ENCODE data around the gene DHX36.
A peak's percentile ranks its signal among the peaks of the same experiment; 100 is the strongest.

Gene DHX36

DNA sequence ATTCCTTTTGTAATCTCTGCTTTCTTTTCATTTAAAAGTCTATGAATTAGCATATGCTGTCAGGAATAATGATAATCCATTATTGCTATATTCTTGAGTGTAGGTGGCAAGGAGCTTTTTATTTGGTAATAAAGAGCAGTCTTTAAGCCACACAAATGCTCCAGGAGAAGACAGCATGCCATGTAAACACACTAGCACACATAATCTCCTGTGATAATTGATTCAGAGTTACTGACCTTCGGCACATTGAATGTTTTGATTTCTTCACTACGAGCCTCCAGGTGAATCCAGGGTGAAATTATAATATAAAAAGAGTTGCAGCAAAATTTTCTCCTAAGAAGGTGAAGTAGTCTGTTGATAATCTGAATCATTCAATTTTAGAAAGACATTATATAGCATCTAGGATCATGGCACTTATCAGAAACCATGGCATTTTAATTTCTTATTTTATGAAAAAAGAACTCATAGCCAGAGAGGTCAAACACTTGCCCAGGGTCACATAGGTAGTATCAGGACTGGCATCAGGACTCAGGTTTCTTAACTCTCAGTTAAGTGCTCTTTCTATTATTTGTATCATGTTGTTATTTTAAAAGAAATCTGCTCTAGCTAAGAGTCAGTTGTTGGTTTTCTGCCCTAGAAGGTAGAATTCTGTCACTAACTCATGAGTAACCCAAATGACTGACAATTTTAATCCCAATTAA is 21.3 kb upstream of the DHX36 start:
- Histone ChIP-seq H4K8ac (ENCODE audit: low read depth, low read length) (no peak overlapping the region), H3K9ac (ENCODE audit: low read length) (no peak overlapping the region), H3K4me3 (ENCODE audit: low read length) (no peak overlapping the region), H3K4me2 (ENCODE audit: low read length) (no peak overlapping the region), H3K79me1 (ENCODE audit: low read length) (no peaks in the 10 kb centered on the region), H3K79me2 (ENCODE audit: control insufficient read depth, insufficient read depth, low read length) (no peaks in the 10 kb centered on the region), H2BK15ac (replicated peaks; ENCODE audit: low read depth) (no peak overlapping the region), H2BK120ac (ENCODE audit: low read depth, low read length) (no peak overlapping the region), H3K4ac (ENCODE audit: low read depth, low read length) (no peak overlapping the region), H3K36me3 (ENCODE audit: control insufficient read depth, insufficient read depth, low read length) (no peaks in the 10 kb centered on the region), H3K27ac (ENCODE audit: low read depth, low read length) (no peak overlapping the region), H3K4me1 (ENCODE audit: control insufficient read depth, low read depth, low read length) (no peaks in the 10 kb centered on the region), H2AK5ac (ENCODE audit: low read length) (no peak overlapping the region), H3K23ac (ENCODE audit: low read length) (no peak overlapping the region), H3K18ac (ENCODE audit: low read length) (no peak overlapping the region), H3K27me3 (ENCODE audit: insufficient read depth, low read length, poor library complexity) (no peaks in the 10 kb centered on the region), H2BK5ac (ENCODE audit: low read length) (no peak overlapping the region), H4K5ac (ENCODE audit: low read length) (no peak overlapping the region), H3K56ac (ENCODE audit: low read length) (no peak overlapping the region)
- no CpG with 5 or more reads among the region's 2 CpGs for WGBS (ENCODE audit: extremely low coverage, insufficient coverage, low lambda C conversion rate)
- no peak for DNase-seq

GRCh38 chr3:154338570-154338969 is 14.3 kb upstream of the DHX36 start:
- Histone ChIP-seq H4K8ac (ENCODE audit: low read depth, low read length) (no peak overlapping the region), H3K4me3 (ENCODE audit: low read length) (no peak overlapping the region), H2BK120ac (ENCODE audit: low read depth, low read length) (no peak overlapping the region), H3K79me1 (ENCODE audit: low read length) (no peaks in the 10 kb centered on the region), H4K5ac (ENCODE audit: low read length) (no peak overlapping the region), H3K4me2 (ENCODE audit: low read length) (no peak overlapping the region), H3K9ac (ENCODE audit: low read length) (no peak overlapping the region), H3K4me1 (ENCODE audit: control insufficient read depth, low read depth, low read length) (no peaks in the 10 kb centered on the region), H3K79me2 (ENCODE audit: control insufficient read depth, insufficient read depth, low read length) (no peaks in the 10 kb centered on the region), H3K36me3 (ENCODE audit: control insufficient read depth, insufficient read depth, low read length) (no peaks in the 10 kb centered on the region), H3K27ac (ENCODE audit: low read depth, low read length) (no peak overlapping the region), H3K4ac (ENCODE audit: low read depth, low read length) (no peak overlapping the region), H3K23ac (ENCODE audit: low read length) (no peak overlapping the region), H3K56ac (ENCODE audit: low read length) (no peak overlapping the region), H2BK5ac (ENCODE audit: low read length) (no peak overlapping the region), H2AK5ac (ENCODE audit: low read length) (no peak overlapping the region), H2BK15ac (replicated peaks; ENCODE audit: low read depth) (no peak overlapping the region), H3K27me3 (ENCODE audit: insufficient read depth, low read length, poor library complexity) (no peaks in the 10 kb centered on the region), H3K18ac (ENCODE audit: low read length) (no peak overlapping the region)
- DNase-seq, result no peak
- WGBS (ENCODE audit: extremely low coverage, insufficient coverage, low lambda C conversion rate), result no CpG with 5 or more reads among the region's 4 CpGs

DNA sequence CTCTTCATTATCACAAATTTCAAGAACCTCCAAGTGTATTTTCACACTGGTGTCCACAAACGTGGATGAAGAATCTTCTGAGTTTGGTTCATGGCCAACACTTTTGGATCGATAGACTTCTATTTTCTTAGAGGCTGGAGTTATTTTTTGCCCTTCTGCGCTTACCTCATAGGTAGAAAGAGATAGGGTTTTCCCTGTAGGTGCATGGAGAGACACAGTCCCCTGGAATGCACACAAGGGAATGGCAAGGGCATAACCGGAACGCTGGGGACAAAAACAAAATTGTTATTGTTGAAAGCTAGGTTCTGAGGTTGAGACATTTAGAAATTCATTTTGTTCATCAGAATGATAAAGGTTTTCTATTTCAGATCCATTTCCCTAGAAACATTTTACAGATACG is 13.7 kb upstream of the DHX36 start:
- Histone ChIP-seq H3K27ac (ENCODE audit: low read depth, low read length) (no peak overlapping the region), H3K36me3 (ENCODE audit: control insufficient read depth, insufficient read depth, low read length) (no peaks in the 10 kb centered on the region), H3K4me3 (ENCODE audit: low read length) (no peak overlapping the region), H3K4ac (ENCODE audit: low read depth, low read length) (no peak overlapping the region), H4K5ac (ENCODE audit: low read length) (no peak overlapping the region), H2BK5ac (ENCODE audit: low read length) (no peak overlapping the region), H3K23ac (ENCODE audit: low read length) (no peak overlapping the region), H3K18ac (ENCODE audit: low read length) (no peak overlapping the region), H3K79me2 (ENCODE audit: control insufficient read depth, insufficient read depth, low read length) (no peaks in the 10 kb centered on the region), H3K9ac (ENCODE audit: low read length) (no peak overlapping the region), H2AK5ac (ENCODE audit: low read length) (no peak overlapping the region), H3K79me1 (ENCODE audit: low read length) (no peaks in the 10 kb centered on the region), H4K8ac (ENCODE audit: low read depth, low read length) (no peak overlapping the region), H3K4me2 (ENCODE audit: low read length) (no peak overlapping the region), H3K27me3 (ENCODE audit: insufficient read depth, low read length, poor library complexity) (no peaks in the 10 kb centered on the region), H3K4me1 (ENCODE audit: control insufficient read depth, low read depth, low read length) (no peaks in the 10 kb centered on the region), H2BK15ac (replicated peaks; ENCODE audit: low read depth) (no peak overlapping the region), H2BK120ac (ENCODE audit: low read depth, low read length) (no peak overlapping the region), H3K56ac (ENCODE audit: low read length) (no peak overlapping the region)
- no CpG with 5 or more reads among the region's 6 CpGs for WGBS (ENCODE audit: extremely low coverage, insufficient coverage, low lambda C conversion rate)
- DNase-seq, result no peak

GRCh38 chr3:154334973-154335420 is 10.7 kb upstream of the DHX36 start:
- Histone ChIP-seq H2BK5ac (ENCODE audit: low read length) (no peak overlapping the region), H2BK120ac (ENCODE audit: low read depth, low read length) (no peak overlapping the region), H2BK15ac (replicated peaks; ENCODE audit: low read depth) (no peak overlapping the region), H3K36me3 (ENCODE audit: control insufficient read depth, insufficient read depth, low read length) (no peaks in the 10 kb centered on the region), H3K4me2 (ENCODE audit: low read length) (no peak overlapping the region), H3K4me3 (ENCODE audit: low read length) (no peak overlapping the region), H3K23ac (ENCODE audit: low read length) (no peak overlapping the region), H3K79me1 (ENCODE audit: low read length) (no peaks in the 10 kb centered on the region), H3K18ac (ENCODE audit: low read length) (no peak overlapping the region), H3K56ac (ENCODE audit: low read length) (no peak overlapping the region), H3K9ac (ENCODE audit: low read length) (no peak overlapping the region), H3K4ac (ENCODE audit: low read depth, low read length) (no peak overlapping the region), H3K4me1 (ENCODE audit: control insufficient read depth, low read depth, low read length) (no peaks in the 10 kb centered on the region), H3K27ac (ENCODE audit: low read depth, low read length) (no peak overlapping the region), H4K8ac (ENCODE audit: low read depth, low read length) (no peak overlapping the region), H3K79me2 (ENCODE audit: control insufficient read depth, insufficient read depth, low read length) (no peaks in the 10 kb centered on the region), H2AK5ac (ENCODE audit: low read length) (no peak overlapping the region), H3K27me3 (ENCODE audit: insufficient read depth, low read length, poor library complexity) (no peaks in the 10 kb centered on the region), H4K5ac (ENCODE audit: low read length) (no peak overlapping the region)
- peak; percentile 54 for DNase-seq
- no CpG with 5 or more reads among the region's 3 CpGs for WGBS (ENCODE audit: extremely low coverage, insufficient coverage, low lambda C conversion rate)

- Histone ChIP-seq H3K4me3 (ENCODE audit: low read length) (no peak overlapping the region), H3K56ac (ENCODE audit: low read length) (no peak overlapping the region), H3K18ac (ENCODE audit: low read length) (no peak overlapping the region), H3K9ac (ENCODE audit: low read length) (no peak overlapping the region), H3K23ac (ENCODE audit: low read length) (no peak overlapping the region), H3K4me2 (ENCODE audit: low read length) (no peak overlapping the region), H3K4me1 (ENCODE audit: control insufficient read depth, low read depth, low read length) (no peaks in the 10 kb centered on the region), H3K4ac (ENCODE audit: low read depth, low read length) (no peak overlapping the region), H3K79me1 (ENCODE audit: low read length) (no peaks in the 10 kb centered on the region), H3K27me3 (ENCODE audit: insufficient read depth, low read length, poor library complexity) (no peaks in the 10 kb centered on the region), H2BK120ac (ENCODE audit: low read depth, low read length) (no peak overlapping the region), H2BK15ac (replicated peaks; ENCODE audit: low read depth) (no peak overlapping the region), H3K36me3 (ENCODE audit: control insufficient read depth, insufficient read depth, low read length) (no peaks in the 10 kb centered on the region), H4K5ac (ENCODE audit: low read length) (no peak overlapping the region), H4K8ac (ENCODE audit: low read depth, low read length) (no peak overlapping the region), H2AK5ac (ENCODE audit: low read length) (no peak overlapping the region), H2BK5ac (ENCODE audit: low read length) (no peak overlapping the region), H3K79me2 (ENCODE audit: control insufficient read depth, insufficient read depth, low read length) (peaks cover 10% of the 10 kb centered on the region), H3K27ac (ENCODE audit: low read depth, low read length) (no peak overlapping the region)
- no peak for DNase-seq
These were observed 3.6 kb upstream of the DHX36 start for GRCh38 chr3:154327871-154328270.

DNA sequence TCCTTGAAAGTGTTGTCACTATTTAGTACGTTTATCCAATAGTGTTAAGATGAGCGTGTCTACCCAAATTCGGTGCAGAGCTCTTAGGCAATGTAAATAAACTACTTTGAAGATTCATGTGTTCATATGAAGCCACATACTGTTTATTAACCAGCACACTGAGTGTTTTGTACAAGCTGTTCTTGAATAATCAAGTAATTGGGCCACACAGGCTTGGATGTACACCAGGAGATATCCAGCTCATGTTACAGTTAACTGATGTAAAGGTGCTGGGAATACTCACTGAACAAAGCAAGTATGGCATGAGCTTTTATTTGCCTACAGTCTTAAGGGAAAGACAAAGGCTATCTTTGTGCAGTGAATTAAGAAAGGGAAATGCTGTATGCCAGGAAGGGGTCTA is 632 bp upstream of the DHX36 start:
- Histone ChIP-seq H3K9ac (ENCODE audit: low read length) (no peak overlapping the region), H2BK5ac (ENCODE audit: low read length) (no peak overlapping the region), H3K4me3 (ENCODE audit: low read length) (no peak overlapping the region), H2AK5ac (ENCODE audit: low read length) (no peak overlapping the region), H3K27ac (ENCODE audit: low read depth, low read length) (no peak overlapping the region), H3K79me1 (ENCODE audit: low read length) (no peaks in the 10 kb centered on the region), H4K5ac (ENCODE audit: low read length) (no peak overlapping the region), H3K79me2 (ENCODE audit: control insufficient read depth, insufficient read depth, low read length) (peaks cover 39% of the 10 kb centered on the region), H2BK120ac (ENCODE audit: low read depth, low read length) (no peak overlapping the region), H3K23ac (ENCODE audit: low read length) (no peak overlapping the region), H2BK15ac (replicated peaks; ENCODE audit: low read depth) (peak overlapping the region; percentile 36), H3K27me3 (ENCODE audit: insufficient read depth, low read length, poor library complexity) (no peaks in the 10 kb centered on the region), H3K36me3 (ENCODE audit: control insufficient read depth, insufficient read depth, low read length) (no peaks in the 10 kb centered on the region), H3K4me2 (ENCODE audit: low read length) (no peak overlapping the region), H3K56ac (ENCODE audit: low read length) (no peak overlapping the region), H3K18ac (ENCODE audit: low read length) (no peak overlapping the region), H3K4ac (ENCODE audit: low read depth, low read length) (no peak overlapping the region), H3K4me1 (ENCODE audit: control insufficient read depth, low read depth, low read length) (peaks cover 6% of the 10 kb centered on the region), H4K8ac (ENCODE audit: low read depth, low read length) (no peak overlapping the region)
- DNase-seq, result no peak
- WGBS (ENCODE audit: extremely low coverage, insufficient coverage, low lambda C conversion rate), result no CpG with 5 or more reads among the region's 3 CpGs
